Measurements from ENCODE around the gene FLRT3.

GRCh38 chr20:14307956-14308355 is 29.5 kb downstream of the FLRT3 start:
- TF ChIP-seq YY1 (IDR thresholded peaks at IDR 0.05; ENCODE audit: low read depth, low read length) (no peak), NRF1 (conservative IDR thresholded peaks at IDR 0.05; ENCODE audit: low read depth, low read length) (no peak), STAT1 (conservative IDR thresholded peaks at IDR 0.05) (no peak), ZBTB11 (CRISPR knock-in tag; IDR thresholded peaks at IDR 0.05) (no peak), SMC3 (IDR thresholded peaks at IDR 0.05; ENCODE audit: borderline replicate concordance, low read length) (no peak), SPI1 (IDR thresholded peaks at IDR 0.05; ENCODE audit: borderline replicate concordance, insufficient read depth, low read depth, low read length) (no peak)
- TF ChIP-seq, protein P1, sequence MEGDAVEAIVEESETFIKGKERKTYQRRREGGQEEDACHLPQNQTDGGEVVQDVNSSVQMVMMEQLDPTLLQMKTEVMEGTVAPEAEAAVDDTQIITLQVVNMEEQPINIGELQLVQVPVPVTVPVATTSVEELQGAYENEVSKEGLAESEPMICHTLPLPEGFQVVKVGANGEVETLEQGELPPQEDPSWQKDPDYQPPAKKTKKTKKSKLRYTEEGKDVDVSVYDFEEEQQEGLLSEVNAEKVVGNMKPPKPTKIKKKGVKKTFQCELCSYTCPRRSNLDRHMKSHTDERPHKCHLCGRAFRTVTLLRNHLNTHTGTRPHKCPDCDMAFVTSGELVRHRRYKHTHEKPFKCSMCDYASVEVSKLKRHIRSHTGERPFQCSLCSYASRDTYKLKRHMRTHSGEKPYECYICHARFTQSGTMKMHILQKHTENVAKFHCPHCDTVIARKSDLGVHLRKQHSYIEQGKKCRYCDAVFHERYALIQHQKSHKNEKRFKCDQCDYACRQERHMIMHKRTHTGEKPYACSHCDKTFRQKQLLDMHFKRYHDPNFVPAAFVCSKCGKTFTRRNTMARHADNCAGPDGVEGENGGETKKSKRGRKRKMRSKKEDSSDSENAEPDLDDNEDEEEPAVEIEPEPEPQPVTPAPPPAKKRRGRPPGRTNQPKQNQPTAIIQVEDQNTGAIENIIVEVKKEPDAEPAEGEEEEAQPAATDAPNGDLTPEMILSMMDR (IDR thresholded peaks at IDR 0.05 in 2 of 3, conservative IDR thresholded peaks at IDR 0.05 in 1 of 3; ENCODE audit: control insufficient read depth in 2 of 3, extremely low read depth in 1 of 3, insufficient read depth in 1 of 3, low read depth in 3 of 3, low read length in 3 of 3): no peak

Data from GM12878 (cell line).